Inferior parietal cortex (tissue), 1 donor: ENCODE results near the gene SUGCT.
A peak's percentile ranks its signal among the peaks of the same experiment; 100 is the strongest.

Experiments used
- DNase-seq: peaks from one replicate; pipeline ENCODE4 v3.0.0-alpha.2; 2016; ENCODE audit errors: extremely low spot score

SUGCT gene

DNA sequence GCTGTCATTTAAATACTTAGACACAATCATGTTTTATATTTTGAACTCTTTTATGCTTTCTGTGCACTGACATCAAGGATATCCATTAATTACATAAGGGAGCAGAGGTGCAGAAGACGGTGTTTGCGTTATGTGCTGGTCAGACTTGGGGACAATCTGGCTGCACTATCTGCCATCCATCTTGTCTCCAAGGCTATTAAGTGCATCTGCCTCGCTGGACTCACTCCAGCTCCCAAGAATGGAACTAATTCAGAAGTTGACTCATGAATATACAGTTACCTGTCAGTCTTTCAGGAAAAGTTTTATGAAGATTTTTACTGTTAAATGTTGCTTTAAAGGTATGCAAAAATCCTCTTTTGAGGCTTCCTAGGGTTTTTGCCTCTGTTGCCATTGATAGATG, 391.0 kb downstream of the SUGCT start:
- no peak for DNase-seq

DNA sequence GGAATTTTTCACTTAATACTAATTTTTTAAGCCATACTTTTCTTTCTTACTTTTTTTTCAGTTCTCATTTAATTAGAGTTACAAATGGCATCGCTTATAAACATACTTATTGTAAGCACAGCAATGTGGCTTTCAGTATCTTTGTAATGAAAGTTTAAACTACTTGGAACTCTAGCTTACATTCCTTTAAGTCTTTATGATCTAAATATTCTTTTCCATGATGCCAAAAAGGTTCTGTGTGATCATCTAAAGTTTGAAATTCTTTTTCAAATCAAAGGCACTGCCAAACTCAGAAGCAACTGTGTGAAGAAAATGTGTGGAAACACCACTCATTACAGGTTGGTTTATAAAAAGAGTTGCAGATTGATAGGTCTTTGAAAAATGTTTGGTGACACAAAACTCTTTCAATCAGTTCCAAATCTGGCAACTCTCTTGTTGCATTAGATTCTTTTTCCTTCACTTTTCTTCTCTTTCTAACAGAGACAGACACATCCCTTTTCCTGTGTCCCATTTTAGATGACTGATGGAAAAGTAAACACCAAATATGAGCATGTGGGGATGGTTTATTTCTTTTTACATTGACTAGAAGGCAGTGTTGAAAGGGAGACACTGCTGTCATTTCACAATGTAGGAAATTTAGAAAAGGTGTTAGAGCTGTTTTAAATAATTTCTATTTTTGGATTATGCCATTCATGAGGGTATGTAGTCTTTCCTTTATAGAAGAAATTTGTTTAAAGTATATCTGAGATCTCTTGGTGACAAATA, 392.3 kb downstream of the SUGCT start:
- DNase-seq, result no peak

DNA sequence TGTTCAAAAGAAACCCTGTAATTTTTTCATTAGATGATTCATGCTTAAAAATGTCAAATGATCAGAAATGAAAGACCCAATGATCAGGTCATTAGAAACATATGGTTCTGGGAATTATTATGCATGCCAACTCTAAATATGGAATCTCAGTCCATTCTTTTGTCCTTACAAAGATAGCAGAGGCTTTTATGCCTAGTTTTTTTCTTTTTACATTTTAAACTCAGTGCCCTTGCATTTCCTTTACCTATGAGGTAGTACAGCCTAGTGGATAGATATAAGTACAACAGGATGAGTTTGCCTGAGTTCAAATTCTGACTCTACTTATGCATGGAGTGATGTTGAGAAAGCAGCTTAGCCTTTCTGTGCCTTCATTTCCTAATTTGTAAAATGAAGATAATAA, 392.9 kb downstream of the SUGCT start:
- no peak for DNase-seq

DNA sequence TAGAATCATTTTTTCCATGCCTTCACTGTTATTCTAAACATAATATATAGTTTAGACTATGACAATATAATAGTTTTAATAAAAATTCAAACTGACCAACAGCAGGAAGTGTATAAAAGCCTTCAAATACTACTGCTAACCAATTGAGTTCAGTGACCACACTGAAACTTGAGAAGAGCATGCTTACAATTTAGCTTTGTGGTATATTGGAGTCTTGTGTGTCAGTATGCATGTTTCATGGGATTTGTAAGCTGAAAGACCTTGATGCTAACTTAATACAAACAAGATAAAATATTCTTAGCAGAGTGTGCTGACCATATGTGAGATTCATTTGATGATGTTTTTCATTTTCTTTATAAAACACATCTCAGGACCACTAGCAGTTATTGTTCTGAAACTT, 395.5 kb downstream of the SUGCT start:
- DNase-seq, result no peak

DNA sequence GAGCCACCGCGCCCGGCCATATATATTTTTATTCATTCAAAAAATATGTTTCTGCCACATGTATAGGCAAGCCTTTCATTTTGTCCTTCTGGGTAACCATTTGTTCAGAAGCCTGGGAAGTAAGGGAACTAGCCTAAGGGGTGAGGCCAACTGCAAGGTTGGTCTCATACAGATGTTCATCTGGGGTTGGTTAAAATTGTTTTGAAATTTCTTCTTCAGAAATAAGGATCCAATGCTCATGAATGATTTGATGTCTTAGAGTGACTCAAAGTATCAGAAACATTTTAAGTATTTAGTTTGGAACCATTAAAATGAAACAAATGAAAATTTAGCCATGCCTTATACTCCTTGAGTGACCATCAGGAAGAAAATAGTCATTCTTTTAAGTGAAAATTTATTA, 397.2 kb downstream of the SUGCT start:
- DNase-seq, result no peak

DNA sequence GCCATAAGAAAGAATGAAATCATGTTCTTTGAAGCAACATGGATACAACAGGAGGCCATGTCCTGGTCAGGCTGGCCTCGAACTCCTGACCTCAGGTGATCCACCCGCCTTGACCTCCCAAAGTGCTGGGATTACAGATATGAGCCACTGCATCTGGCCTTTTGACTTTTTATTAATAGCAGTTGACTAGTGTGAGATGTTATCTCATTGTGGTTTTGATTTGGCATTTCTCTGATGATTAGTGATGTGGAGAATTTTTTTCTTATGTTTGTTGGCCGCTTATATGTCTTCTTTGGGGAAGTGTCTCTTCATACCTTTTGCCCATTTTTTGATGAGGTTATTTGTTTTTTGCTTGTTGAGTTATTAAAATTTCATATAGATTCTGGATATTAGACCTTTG, 400.9 kb downstream of the SUGCT start:
- no peak for DNase-seq

DNA sequence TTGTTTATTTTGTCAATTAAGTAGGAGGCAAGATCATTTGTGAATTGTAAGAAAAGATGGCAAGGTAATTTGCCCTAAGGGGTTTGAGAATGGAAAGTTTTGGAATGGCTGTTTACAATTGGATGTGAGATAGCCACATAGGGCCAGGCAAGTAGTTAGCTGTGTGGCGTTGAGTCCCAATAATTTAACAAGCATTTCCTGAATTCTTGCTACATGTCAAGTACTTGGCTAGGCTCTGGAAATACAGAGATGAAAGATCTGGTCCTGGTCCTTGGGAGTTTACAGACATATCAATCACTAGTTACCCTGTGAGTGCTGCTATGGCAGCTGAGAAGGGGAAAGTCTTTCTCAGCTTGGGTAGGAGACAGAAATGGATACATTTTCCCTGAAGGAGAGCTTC, 401.6 kb downstream of the SUGCT start:
- DNase-seq, result no peak

DNA sequence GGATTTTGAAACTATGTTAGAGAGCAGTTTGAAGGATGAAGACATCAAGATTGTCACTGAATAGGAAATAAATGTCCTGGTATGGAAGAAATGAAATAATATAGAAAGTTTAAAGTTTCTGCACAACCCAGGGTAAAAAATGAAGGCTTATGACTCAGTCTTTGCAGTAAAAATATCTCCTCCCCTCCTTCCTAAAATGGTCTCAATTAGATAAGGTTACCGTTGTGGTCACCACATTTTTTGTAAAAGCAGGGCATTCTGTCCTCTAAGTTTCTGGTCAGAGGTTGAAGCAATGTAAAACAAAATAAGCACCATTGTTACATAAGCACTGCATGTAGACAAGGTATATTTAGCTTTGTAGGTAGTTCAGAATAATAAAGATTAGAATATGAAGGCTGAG, 403.5 kb downstream of the SUGCT start:
- no peak for DNase-seq

DNA sequence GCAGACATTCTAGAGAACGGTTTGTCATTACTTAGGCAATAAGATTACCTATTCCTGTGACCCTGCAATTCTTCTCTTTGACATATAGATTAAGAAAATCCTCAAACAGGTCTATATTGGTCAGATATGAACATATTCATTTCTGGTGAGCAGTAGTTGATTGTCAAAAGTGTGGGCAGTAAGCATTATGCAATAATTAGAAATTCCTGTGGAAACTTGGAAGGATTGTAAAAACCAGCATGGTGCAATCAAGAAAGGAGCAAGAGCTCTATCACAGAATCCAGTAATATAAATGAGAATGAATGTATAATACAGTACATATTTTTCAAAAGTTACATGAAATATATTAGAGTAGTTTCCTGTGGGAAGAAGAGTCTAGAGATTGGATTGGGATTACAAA, 406.5 kb downstream of the SUGCT start:
- DNase-seq, result no peak

DNA sequence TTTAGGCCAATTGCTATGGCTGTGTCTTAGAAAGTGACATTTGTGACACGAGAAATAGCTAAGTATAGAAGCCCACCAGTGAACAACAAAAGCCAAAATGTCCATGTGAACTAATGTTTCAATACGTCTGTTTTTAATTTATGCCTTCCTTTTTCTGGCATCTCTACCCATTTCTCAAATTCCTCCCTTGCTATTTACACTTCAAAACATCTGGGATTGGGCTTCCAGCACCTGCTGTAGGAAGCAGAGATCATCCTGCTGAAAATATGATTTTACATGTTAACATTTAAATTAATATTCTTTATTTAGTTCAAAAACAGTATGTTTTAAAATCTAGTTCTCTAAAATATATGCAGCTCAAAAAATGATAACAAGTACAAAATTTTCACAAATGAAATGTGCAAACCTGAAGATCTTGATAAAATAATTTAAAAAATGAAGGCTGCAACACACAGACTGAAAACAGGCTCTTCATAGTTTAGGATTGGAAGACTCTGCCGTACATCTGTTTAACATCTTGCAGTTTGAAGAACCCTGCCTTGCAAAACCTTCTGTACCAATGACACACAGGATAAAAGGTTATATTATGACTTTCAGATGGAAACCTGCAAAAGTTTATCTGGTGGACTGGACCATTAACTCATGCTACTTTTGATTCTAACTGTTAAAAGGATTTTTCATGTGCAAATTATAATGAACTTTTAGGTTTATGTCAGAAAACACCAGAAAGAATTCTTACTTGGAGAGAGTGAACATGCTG, 408.4 kb downstream of the SUGCT start:
- no peak for DNase-seq

DNA sequence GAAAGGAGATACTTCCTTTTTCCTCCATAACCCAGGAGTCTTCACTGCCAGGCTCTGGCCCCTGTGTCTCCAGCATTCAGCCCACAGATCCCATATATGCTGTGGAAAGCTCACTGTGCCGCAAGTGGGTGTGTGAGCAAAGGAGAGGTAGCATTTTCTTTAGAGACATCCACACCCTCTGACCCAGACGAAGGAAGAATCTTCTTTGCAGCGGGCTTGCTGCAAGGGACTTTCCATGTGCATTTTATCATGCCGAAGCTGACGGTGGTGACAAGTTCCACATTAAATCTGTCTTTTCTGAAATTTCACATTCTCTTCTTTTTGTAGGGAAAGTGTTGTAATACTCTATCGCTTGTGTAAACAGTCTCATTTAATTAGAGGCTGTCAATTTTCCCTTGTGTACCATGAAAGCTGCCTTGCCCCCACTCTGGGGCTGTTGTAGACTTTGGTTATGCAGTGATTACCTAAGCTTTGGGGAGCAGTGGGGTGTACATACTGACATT, 409.5 kb downstream of the SUGCT start:
- no peak for DNase-seq

DNA sequence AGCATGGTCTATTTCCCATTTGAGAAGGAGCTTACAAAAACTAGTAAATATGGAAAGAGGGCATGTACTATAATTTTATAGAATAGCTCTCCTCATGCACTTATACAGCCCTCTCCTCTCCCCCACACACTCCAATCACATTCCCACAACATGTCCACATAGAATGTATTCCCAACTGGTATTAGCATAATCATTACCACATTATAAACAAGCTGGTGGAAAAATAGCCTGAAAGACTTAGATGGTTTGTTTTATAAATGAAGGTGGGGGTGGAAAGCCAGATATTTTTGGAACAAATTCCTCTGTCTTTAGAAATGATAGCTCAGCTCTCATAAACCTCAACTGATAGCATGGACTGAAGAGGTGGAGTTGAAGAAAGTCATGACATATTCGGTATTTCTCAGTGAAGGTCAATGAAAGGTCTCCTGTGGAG, 410.1 kb downstream of the SUGCT start:
- no peak for DNase-seq

DNA sequence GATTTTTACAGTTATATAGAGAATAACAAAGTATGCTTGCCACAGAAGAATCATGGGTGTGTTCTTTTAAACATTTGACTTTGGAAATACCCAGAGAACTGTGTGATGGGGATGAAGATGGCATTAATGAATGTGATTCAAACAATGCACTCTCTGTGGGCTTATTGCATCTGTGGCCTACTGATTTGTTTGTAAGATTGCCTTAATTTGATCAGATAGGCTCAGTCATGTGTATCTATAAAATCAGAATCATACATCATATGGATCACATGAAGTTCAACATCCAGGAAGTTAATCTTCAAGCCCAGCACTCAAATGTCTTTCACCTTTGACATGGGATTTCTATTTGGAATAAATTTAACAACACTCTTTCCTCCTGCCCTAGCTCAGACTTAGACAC, 410.9 kb downstream of the SUGCT start:
- DNase-seq, result no peak

DNA sequence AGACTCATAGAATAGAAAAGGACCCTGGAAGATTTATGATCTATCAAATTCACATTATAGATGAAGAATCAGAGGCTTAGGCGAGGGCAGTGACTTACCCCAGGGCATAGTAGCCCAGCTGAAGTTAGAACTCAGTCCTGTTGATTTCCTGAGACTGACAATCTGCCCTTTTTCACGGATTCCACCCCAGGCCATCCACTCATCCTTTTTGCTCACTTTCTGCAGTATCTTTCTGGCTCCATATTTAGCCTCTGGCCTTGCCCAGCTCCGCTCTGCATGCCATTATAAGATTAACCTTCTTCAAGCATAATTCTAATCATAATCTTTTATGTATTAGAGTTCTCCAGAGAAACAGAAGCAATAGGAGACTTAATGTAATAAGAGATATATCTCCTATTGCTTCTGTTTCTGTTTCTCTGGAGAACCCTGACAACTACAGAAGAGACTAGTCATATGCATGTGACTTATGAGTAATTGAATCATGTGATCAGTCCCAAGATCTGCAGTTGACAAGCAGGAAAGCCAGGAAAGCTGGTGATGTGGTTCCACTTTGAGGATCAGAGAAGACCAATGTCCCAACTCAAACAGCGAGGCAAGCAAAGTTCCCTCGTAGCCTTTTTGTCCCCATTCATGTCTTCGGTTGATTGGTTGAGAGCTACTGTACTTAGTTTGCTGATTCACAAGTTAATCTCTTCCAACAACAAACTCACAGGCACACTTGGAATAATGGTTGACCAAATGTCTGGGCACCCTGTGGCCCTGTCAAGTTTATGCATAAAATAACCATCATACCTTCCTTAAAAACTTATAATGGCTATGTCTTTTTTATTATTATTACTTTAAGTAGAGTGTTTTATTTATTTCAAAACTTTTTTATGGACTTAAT, 412.1 kb downstream of the SUGCT start:
- no peak for DNase-seq

DNA sequence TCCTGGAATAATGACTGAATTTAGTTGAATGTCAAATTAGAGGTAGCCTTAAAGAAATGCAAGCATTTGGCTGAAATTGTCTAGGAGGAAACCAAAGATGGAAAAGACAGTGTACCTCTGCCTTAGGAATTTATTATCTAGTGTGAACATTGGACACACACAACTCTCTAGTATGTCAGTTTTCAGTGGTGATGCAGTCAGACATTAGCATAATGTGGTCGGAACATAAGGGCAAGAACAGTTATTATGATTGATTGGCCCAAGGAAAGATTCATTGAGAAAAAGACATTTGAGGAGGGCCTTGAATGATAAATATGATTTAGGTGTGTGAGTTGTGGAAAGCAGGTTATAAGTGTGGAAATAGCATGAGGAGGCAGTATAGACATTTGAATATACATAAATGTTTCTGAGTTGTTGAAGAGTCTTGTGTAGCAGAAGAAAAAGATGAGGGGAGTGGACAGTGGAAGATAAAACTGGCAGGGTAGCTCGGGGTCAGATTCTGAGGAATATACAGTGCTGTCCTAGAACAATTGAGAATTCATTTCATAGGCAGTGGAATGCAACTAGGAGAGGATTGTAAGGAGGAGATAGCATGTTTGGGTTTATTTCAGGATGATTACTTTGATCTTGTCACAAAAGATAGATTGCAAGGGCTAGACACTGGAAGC, 414.7 kb downstream of the SUGCT start:
- no peak for DNase-seq

DNA sequence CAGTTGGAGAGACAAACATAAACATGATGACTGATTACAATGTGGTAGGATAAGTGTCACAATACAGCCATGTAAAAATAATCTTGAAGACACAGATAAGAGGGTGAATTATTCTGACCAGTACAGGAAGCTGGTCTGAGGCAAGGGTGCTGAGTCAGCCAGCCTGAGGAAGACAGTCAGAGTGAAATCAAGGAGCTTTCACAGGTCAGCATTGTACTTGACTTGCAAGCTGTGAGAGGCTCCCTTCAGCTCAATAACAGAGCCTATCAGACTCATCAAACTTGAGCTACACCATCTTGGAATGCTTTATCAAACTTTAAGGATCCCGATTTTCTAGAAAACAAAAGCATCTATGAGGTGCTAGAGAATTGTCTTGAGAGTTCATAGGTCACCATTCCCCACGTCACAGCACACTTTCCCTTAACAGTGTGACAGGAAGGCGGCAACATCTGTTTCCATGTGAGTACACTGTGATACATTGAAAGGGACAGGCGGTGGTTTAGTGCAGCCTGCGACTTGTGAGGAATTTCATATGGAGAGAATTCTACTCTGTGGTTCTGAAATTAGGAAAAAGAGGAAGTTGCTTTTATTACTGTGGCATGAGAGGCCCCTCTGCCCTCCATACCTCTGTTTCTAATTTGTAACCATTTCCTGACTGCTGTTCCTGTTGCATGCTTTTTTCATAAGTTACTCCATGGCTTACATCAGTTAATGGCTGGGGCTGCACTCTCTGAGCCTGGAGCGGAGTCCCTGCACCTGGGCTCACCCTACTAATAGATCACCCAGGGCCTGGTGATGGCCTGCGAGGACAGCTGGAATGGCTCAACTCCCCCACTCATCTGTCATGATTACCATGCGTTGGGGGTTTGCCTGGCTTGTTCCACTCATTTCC, 417.1 kb downstream of the SUGCT start:
- no peak for DNase-seq

DNA sequence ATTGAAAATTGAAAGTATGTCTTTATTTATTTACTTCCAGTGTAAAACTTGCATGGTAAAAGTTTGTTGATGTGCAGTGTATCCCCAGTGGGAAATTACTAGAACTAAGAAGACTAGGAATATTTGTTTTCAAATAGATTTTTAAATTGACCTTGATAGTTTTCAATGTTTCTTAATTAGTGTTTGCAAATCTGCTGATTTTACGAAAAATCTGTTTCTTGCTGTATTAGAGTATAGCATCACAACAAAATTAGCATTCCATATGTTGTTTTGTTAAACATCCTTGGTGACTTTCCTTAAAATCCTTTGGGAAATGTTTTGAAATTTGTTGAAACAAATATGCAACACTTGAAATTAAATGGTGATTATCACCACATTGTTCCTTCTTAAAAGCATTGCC, 425.9 kb downstream of the SUGCT start:
- DNase-seq, result no peak

DNA sequence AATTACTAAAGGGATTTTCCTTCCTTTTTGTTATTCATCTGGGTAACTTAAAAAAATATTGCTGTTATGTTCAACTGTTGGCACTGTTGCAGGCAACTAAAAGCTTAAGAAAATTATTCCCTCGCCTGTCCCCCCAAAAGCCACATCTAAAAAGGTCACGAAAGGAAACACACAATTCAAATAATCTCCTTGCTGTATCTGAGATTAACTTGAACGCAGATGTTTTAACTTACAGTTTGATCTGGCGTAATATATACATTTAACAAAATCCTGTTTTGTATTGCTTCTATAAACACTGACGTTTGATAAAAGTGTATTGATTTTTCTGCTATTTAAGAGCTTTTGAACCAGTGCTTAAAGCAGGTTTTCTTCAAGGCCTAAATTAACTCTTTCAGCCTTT, 432.1 kb downstream of the SUGCT start:
- DNase-seq, result no peak

DNA sequence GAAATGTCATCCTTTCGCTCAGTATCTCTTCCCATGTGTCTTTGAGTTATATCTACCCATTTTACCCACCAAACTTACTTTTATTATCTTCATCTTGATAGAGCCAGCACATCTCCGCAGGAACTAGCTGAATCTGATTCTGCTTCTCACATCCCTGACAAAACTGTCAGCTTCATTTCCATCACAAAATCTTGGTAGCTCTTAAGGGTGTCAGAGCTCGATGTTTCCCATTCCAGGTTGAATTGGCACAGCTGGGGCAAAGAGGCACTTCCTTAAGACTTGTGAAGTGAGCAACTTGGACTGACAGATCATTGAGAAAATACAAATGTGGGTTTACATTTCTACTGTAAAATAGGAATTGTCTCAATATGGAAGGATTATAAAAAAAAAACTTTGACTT, 434.5 kb downstream of the SUGCT start:
- no peak for DNase-seq

DNA sequence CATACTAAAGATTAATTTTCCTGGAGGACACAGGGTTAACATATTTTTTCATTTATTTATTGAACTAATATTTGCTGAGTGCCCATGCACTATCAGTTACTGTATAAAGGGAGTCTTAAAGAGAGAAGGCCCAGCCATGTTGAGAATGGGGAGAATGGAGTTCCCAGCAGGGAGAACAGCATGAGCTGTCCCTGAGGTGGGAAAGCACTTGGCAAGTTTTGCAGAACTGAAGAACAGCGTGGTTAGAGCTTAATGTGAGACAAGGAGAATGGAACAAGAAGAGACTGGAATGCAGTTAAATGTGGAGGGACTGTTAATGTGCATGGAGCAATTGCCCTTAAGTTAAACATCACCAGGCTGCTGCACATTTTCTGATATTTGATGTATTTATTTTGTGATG, 435.4 kb downstream of the SUGCT start:
- peak; percentile 19 for DNase-seq

DNA sequence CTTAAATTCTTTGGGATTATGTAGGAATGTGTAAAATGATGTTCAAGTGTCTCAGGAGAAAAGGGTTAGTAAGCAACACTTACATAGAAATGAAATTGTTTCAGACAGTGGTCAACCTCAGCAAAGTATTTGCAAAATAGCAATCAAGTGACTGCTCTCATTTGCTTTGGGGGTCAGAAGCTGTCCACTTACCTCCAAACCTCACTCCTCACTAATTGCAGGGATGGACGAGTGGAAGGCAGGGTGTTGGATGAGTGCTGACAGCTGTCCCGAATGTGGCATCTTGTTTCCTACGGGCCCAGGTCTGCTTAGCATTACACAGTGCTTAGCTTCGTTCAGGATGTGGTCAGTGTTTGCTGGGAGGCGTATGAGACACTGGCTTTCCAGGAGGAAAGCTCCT, 437.0 kb downstream of the SUGCT start:
- no peak for DNase-seq
